Astrocyte (in vitro differentiated cells and primary cell): ENCODE results near the gene ATG7. TPM values are rescaled to one million over a fixed set of nuclear protein-coding genes. Genes with fewer than 3 reads are reported as not detected.
A peak's percentile ranks its signal among the peaks of the same experiment; 100 is the strongest.
"Not testable (repeated sequence)": the region's sequence is repeated elsewhere in the genome, so short reads cannot be mapped to it uniquely, and the experiment has no call there.

Experiments used
- DNase-seq: peaks from one replicate; pipeline ENCODE4 v3.0.0-alpha.2; 2010; ENCODE audit warnings: low read depth
- FAIRE-seq: peaks from 2 replicates; lab custom pipeline; 2011; peaks lifted over from hg19 to GRCh38; lab: Jason Lieb, UNC
- H2AFZ ChIP-seq: 2 replicates; pipeline ENCODE4 v1.6.0; 2012; ENCODE audit warnings: low read depth, low read length, inconsistent platforms
- H3K27ac ChIP-seq: 2 replicates; pipeline ENCODE4 v1.5.1; 2011; ENCODE audit warnings: low read depth, low read length, inconsistent platforms
- H3K27me3 ChIP-seq: 2 replicates; pipeline ENCODE4 v1.6.0; 2011; ENCODE audit warnings: low read length, inconsistent platforms; ENCODE audit not compliant: insufficient read depth
- H3K36me3 ChIP-seq: 2 replicates; pipeline ENCODE4 v1.5.1; 2011; ENCODE audit warnings: low read length, inconsistent platforms; ENCODE audit not compliant: insufficient read depth
- H3K4me1 ChIP-seq: 2 replicates; pipeline ENCODE4 v1.5.1; 2011; ENCODE audit warnings: low read length, inconsistent platforms; ENCODE audit not compliant: insufficient read depth
- H3K4me2 ChIP-seq: 2 replicates; pipeline ENCODE4 v1.6.0; 2012; ENCODE audit warnings: low read length, inconsistent platforms
- H3K4me3 ChIP-seq: 2 replicates; pipeline ENCODE4 v1.5.1; 2011; ENCODE audit warnings: low read depth, mild to moderate bottlenecking, low read length, inconsistent platforms; ENCODE audit not compliant: insufficient read depth
- H3K79me2 ChIP-seq: 2 replicates; pipeline ENCODE4 v1.6.0; 2012; ENCODE audit warnings: mild to moderate bottlenecking, low read length, inconsistent platforms; ENCODE audit not compliant: insufficient read depth
- H3K9ac ChIP-seq: 2 replicates; pipeline ENCODE4 v1.6.0; 2012; ENCODE audit warnings: mild to moderate bottlenecking, low read length, inconsistent platforms
- H3K9me3 ChIP-seq: 2 replicates; pipeline ENCODE4 v1.5.1; 2012; ENCODE audit warnings: low read depth, mild to moderate bottlenecking, low read length, inconsistent platforms; ENCODE audit not compliant: insufficient read depth
- H4K20me1 ChIP-seq: 2 replicates; pipeline ENCODE4 v1.6.0; 2012; ENCODE audit warnings: low read length, inconsistent platforms; ENCODE audit not compliant: insufficient read depth
- H3K27ac Mint-ChIP-seq: one replicate; pipeline ENCODE4 v1.8.0; 2021; ENCODE audit warnings: mild to moderate bottlenecking, mixed read lengths; ENCODE audit not compliant: unreplicated experiment
- H3K27me3 Mint-ChIP-seq: one replicate; pipeline ENCODE4 v1.8.0; 2021; ENCODE audit warnings: low read depth, mixed read lengths; ENCODE audit not compliant: unreplicated experiment
- H3K36me3 Mint-ChIP-seq: one replicate; pipeline ENCODE4 v1.8.0; 2021; ENCODE audit warnings: low read depth, mixed read lengths; ENCODE audit not compliant: unreplicated experiment
- H3K4me1 Mint-ChIP-seq: one replicate; pipeline ENCODE4 v1.8.0; 2021; ENCODE audit warnings: low read depth, mixed read lengths; ENCODE audit not compliant: unreplicated experiment
- H3K4me3 Mint-ChIP-seq: one replicate; pipeline ENCODE4 v1.8.0; 2021; ENCODE audit warnings: mild to moderate bottlenecking, moderate library complexity, mixed read lengths; ENCODE audit not compliant: unreplicated experiment
- H3K9me3 Mint-ChIP-seq: one replicate; pipeline ENCODE4 v1.8.0; 2021; ENCODE audit warnings: mild to moderate bottlenecking, mixed read lengths; ENCODE audit not compliant: unreplicated experiment
- CTCF ChIP-seq: IDR thresholded peaks from 2 replicates; pipeline ENCODE4 v1.5.1; 2011; ENCODE audit warnings: low read depth, mild to moderate bottlenecking, inconsistent platforms, low read length, moderate library complexity; ENCODE audit not compliant: insufficient read depth
- EZH2 ChIP-seq: IDR thresholded peaks from 2 replicates; pipeline ENCODE4 v1.6.1; 2012; ENCODE audit warnings: mild to moderate bottlenecking, low read length, inconsistent platforms; ENCODE audit not compliant: insufficient read depth
- total RNA-seq: library from RNA; stranded (reverse); gene quantifications from 2 replicates; pipeline ENCODE4 v1.2.1, GENCODE V29; 2021

The ATG7 gene
- total RNA-seq, 1 donor from 2014 or later, result 29.5 TPM

GRCh38 chr3:11510001-11510340, 237.8 kb downstream of the ATG7 start:
- H3K36me3 Mint-ChIP-seq, result peaks cover 5% of the 10 kb centered on the region
- H3K4me1 Mint-ChIP-seq, result peaks cover 45% of the 10 kb centered on the region
- peak overlapping the region; percentile 6 for H3K4me3 ChIP-seq
- H3K27ac Mint-ChIP-seq, result peak overlapping the region; percentile 83
- H3K9me3 ChIP-seq, result no peaks in the 10 kb centered on the region
- H3K9ac ChIP-seq, result peak overlapping the region; percentile 64
- peak overlapping the region; percentile 87 for H3K27ac ChIP-seq
- peak overlapping the region; percentile 77 for H3K4me2 ChIP-seq
- no peaks in the 10 kb centered on the region for H3K36me3 ChIP-seq
- peaks cover 4% of the 10 kb centered on the region for H3K9me3 Mint-ChIP-seq
- H3K79me2 ChIP-seq, result no peaks in the 10 kb centered on the region
- H3K4me3 Mint-ChIP-seq, result peak overlapping the region; percentile 36
- no peaks in the 10 kb centered on the region for H4K20me1 ChIP-seq
- no peaks in the 10 kb centered on the region for H3K27me3 ChIP-seq
- TF ChIP-seq EZH2, result no peak
- DNase-seq (no peak), FAIRE-seq (no peak)
- H3K27me3 Mint-ChIP-seq, result no peaks in the 10 kb centered on the region
- H3K4me1 ChIP-seq, result peaks cover 43% of the 10 kb centered on the region
- no peak overlapping the region for H2AFZ ChIP-seq

GRCh38 chr3:11510356-11510755, 238.2 kb downstream of the ATG7 start:
- Mint-ChIP-seq H3K27me3 (no peaks in the 10 kb centered on the region), H3K4me3 (peak overlapping the region; percentile 36), H3K36me3 (peaks cover 5% of the 10 kb centered on the region), H3K4me1 (peaks cover 48% of the 10 kb centered on the region), H3K9me3 (peaks cover 4% of the 10 kb centered on the region), H3K27ac (peak overlapping the region; percentile 83)
- Histone ChIP-seq H3K79me2 (no peaks in the 10 kb centered on the region), H3K4me2 (peak overlapping the region; percentile 77), H3K9me3 (no peaks in the 10 kb centered on the region), H3K4me1 (peaks cover 44% of the 10 kb centered on the region), H3K9ac (peak overlapping the region; percentile 64), H3K4me3 (peak overlapping the region; percentile 6), H3K27me3 (no peaks in the 10 kb centered on the region), H4K20me1 (no peaks in the 10 kb centered on the region), H3K27ac (peak overlapping the region; percentile 87), H2AFZ (no peak overlapping the region), H3K36me3 (no peaks in the 10 kb centered on the region)
- no peak for TF ChIP-seq CTCF
- no peak for TF ChIP-seq EZH2
- DNase-seq (no peak), FAIRE-seq (no peak)

- H3K4me2 ChIP-seq, H3K79me2 ChIP-seq, H3K27ac Mint-ChIP-seq, H3K9ac ChIP-seq, H3K9me3 Mint-ChIP-seq, FAIRE-seq, H3K4me3 ChIP-seq, H3K27ac ChIP-seq, H2AFZ ChIP-seq, DNase-seq, H3K36me3 Mint-ChIP-seq, H4K20me1 ChIP-seq, H3K36me3 ChIP-seq, H3K4me3 Mint-ChIP-seq, H3K9me3 ChIP-seq, H3K27me3 ChIP-seq, H3K27me3 Mint-ChIP-seq: not testable (repeated sequence)
- H3K4me1 ChIP-seq, result peaks cover 44% of the 10 kb centered on the region
- peaks cover 53% of the 10 kb centered on the region for H3K4me1 Mint-ChIP-seq
Measured at GRCh38 chr3:11511606-11512005, 239.4 kb downstream of the ATG7 start.

- H2AFZ ChIP-seq, result not testable (repeated sequence)
- peaks cover 48% of the 10 kb centered on the region for H3K4me1 Mint-ChIP-seq
Measured at GRCh38 chr3:11513125-11513816, 241.1 kb downstream of the ATG7 start.

More at GRCh38 chr3:11513125-11513816, 241.1 kb downstream of the ATG7 start:
- H3K36me3 ChIP-seq, H3K27ac Mint-ChIP-seq, H4K20me1 ChIP-seq, H3K27me3 Mint-ChIP-seq, DNase-seq, H3K4me3 ChIP-seq, H3K36me3 Mint-ChIP-seq, H3K4me3 Mint-ChIP-seq, FAIRE-seq, H3K27me3 ChIP-seq, H3K9me3 Mint-ChIP-seq, H3K79me2 ChIP-seq, H3K9me3 ChIP-seq: not testable (repeated sequence)
- Histone ChIP-seq H3K4me1 (peaks cover 40% of the 10 kb centered on the region), H3K4me2 (peak overlapping the region; percentile 62), H3K27ac (peak overlapping the region; percentile 76), H3K9ac (peak overlapping the region; percentile 9)
